Heart left ventricle (tissue), 13 donors: Measurements from ENCODE around the gene FBXO41.

ENCODE experiments used
- CTCF ChIP-seq, 12 donors: fragments of 200-600 bp; sonication (generic) in 4 of 12; IDR thresholded peaks; one replicate each; pipeline versions ENCODE4 v1.5.0 to v1.8.0; 2018 to 2022; ENCODE audit warnings: antibody characterized with exemption in 12 of 12, mild to moderate bottlenecking in 5 of 12
- POLR2A ChIP-seq, 2 donors: fragments of 450-650 bp; IDR thresholded peaks; one replicate each; pipeline ENCODE4 v1.6.1; 2017; ENCODE audit warnings: antibody characterized with exemption in 2 of 2, mild to moderate bottlenecking in 2 of 2, moderate library complexity in 2 of 2
- donor health status: ischemic (EF 13 %, LVEDD 7.1; RV severe dilation, severe dysfunction).
- donor health status: DM: no; HTN: yes; CAD: no.
- donor health status: DM: no; HTN: no; CAD: no.
- donor health status: ischemic (EF 25% LVEDD 6.9; RV normal size, moderate dysfunction).
- donor health status: ischemic (EF 25% LVEDD 5.7; RV mildly dilated, moderate dysfunction).
- donor health status: ischemic (EF 35%, LVEDD 5.7; RV mildly dilated, moderate dysfunction).
- donor health status: nonischemic (EF 11% LVEDD 7.7; RV severe dilation, severe dysfunction).
- donor health status: DM: yes; HTN: yes; CAD: no.
- donor health status: PGD.
- donor health status: ischemic (EF 29% LVEDD 5.4; RV normal size, mild dysfunction).
- donor health status: nonischemic (EF 23%, LVEDD 6.1; RV moderate dilation, normal function).

- no peak for TF ChIP-seq CTCF (IDR thresholded peaks at IDR 0.05)
- TF ChIP-seq POLR2A (IDR thresholded peaks at IDR 0.05) = no peak
These were observed 28.2 kb downstream of the FBXO41 start for GRCh38 chr2:73255907-73256617.
